Keratinocyte (primary cell): Measurements from ENCODE around the gene TCP10L. TPM values are rescaled to one million over a fixed set of nuclear protein-coding genes. Genes with fewer than 3 reads are reported as not detected.

Source experiments
- DNase-seq: peaks from one replicate; pipeline ENCODE4 v3.0.0-alpha.2; 2011; ENCODE audit warnings: low read depth, missing footprints, low spot score
- FAIRE-seq: peaks from 2 replicates; lab custom pipeline; 2011; peaks lifted over from hg19 to GRCh38; lab: Jason Lieb, UNC
- H2AFZ ChIP-seq: 2 replicates; pipeline ENCODE4 v1.6.0; 2012; ENCODE audit warnings: low read length, control low read depth, inconsistent platforms; ENCODE audit not compliant: control insufficient read depth
- H3K27ac ChIP-seq: 2 replicates; pipeline ENCODE4 v1.5.1; 2011; ENCODE audit warnings: low read length; ENCODE audit not compliant: control insufficient read depth, insufficient read depth
- H3K27me3 ChIP-seq: 3 replicates; pipeline ENCODE4 v1.6.0; 2011; ENCODE audit warnings: low read length; ENCODE audit not compliant: control insufficient read depth, insufficient read depth; ENCODE audit errors: extremely low read depth
- H3K36me3 ChIP-seq, 2 experiments: 2 replicates in 1 of 2; 3 replicates in 1 of 2; pipeline ENCODE4 v1.5.1; 2011; ENCODE audit warnings: low read length in 2 of 2, mild to moderate bottlenecking in 1 of 2; ENCODE audit not compliant: control insufficient read depth in 2 of 2, insufficient read depth in 2 of 2; ENCODE audit errors: extremely low read depth in 1 of 2
- H3K4me1 ChIP-seq: 3 replicates; pipeline ENCODE4 v1.5.1; 2011; ENCODE audit warnings: low read length; ENCODE audit not compliant: control insufficient read depth, insufficient read depth; ENCODE audit errors: extremely low read depth
- H3K4me2 ChIP-seq: 3 replicates; pipeline ENCODE4 v1.6.0; 2011; ENCODE audit warnings: low read depth, low read length; ENCODE audit not compliant: control insufficient read depth, insufficient read depth; ENCODE audit errors: extremely low read depth
- H3K4me3 ChIP-seq, 3 experiments: fragments of 200-600 bp in 1 of 3; sonication (generic) in 1 of 3; 2 replicates in 2 of 3; 3 replicates in 1 of 3; pipeline ENCODE4 v1.5.1; 2011 to 2016; ENCODE audit warnings: low read length in 3 of 3, mild to moderate bottlenecking in 3 of 3, control low read depth in 2 of 3, inconsistent platforms in 1 of 3, low read depth in 1 of 3, mixed read lengths in 1 of 3, mixed run types in 1 of 3, moderate library complexity in 1 of 3; ENCODE audit not compliant: control insufficient read depth in 2 of 3, insufficient read depth in 2 of 3; ENCODE audit errors: extremely low read depth in 1 of 3
- H3K79me2 ChIP-seq: 2 replicates; pipeline ENCODE4 v1.6.0; 2012; ENCODE audit warnings: low read length; ENCODE audit not compliant: control insufficient read depth, insufficient read depth
- H3K9ac ChIP-seq: 3 replicates; pipeline ENCODE4 v1.6.0; 2011; ENCODE audit warnings: low read length; ENCODE audit not compliant: control insufficient read depth, insufficient read depth; ENCODE audit errors: extremely low read depth
- H3K9me1 ChIP-seq: 3 replicates; pipeline ENCODE4 v1.6.0; 2011; ENCODE audit warnings: low read length; ENCODE audit not compliant: control insufficient read depth, insufficient read depth; ENCODE audit errors: extremely low read depth
- H3K9me3 ChIP-seq: 2 replicates; pipeline ENCODE4 v1.5.1; 2012; ENCODE audit warnings: low read depth, low read length; ENCODE audit not compliant: control insufficient read depth
- H4K20me1 ChIP-seq: 3 replicates; pipeline ENCODE4 v1.6.0; 2011; ENCODE audit warnings: low read length; ENCODE audit not compliant: control insufficient read depth, insufficient read depth; ENCODE audit errors: extremely low read depth
- EZH2 ChIP-seq: IDR thresholded peaks from one replicate; pipeline ENCODE4 v1.6.1; 2012; ENCODE audit warnings: inconsistent platforms, mild to moderate bottlenecking, low read length, moderate library complexity
- dilution Hi-C: fragments of 300-500 bp; cut with MboI; formaldehyde crosslinking; loops from one replicate; pipeline ENCODE4 v1.7.0; 2020; ENCODE audit warnings: low sequenced_read_pairs; ENCODE audit not compliant: extremely low pct_ligation_motif_present
- polyA plus RNA-seq, 5 experiments: library from polyadenylated mRNA; depleted of rRNA in 3 of 5; stranded (reverse) in 3 of 5; stranded (forward) in 1 of 5; unstranded in 1 of 5; fragments of >200 nt; gene quantifications; 1 replicate in 1 of 5; 2 replicates in 3 of 5; 3 replicates in 1 of 5; pipeline versions ENCODE4 v1.2.1 to v1.2.3, GENCODE V29; 2011 to 2012; ENCODE audit warnings: missing spikeins in 2 of 5, low read depth in 1 of 5, low replicate concordance in 1 of 5
- TF ChIP-seq, protein P1 (sequence below), 3 experiments: IDR thresholded peaks in 1 of 3; conservative IDR thresholded peaks in 1 of 3; optimal IDR thresholded peaks in 1 of 3; 2 replicates in 2 of 3; 3 replicates in 1 of 3; pipeline versions ENCODE3 to v1.5.1; 2011; ENCODE audit warnings: low read length in 3 of 3, mild to moderate bottlenecking in 3 of 3, moderate library complexity in 2 of 3, control low read depth in 1 of 3, inconsistent platforms in 1 of 3; ENCODE audit not compliant: insufficient read depth in 2 of 3; ENCODE audit errors: extremely low read depth in 1 of 3

The TCP10L gene
- polyA plus RNA-seq, 1 donor (not counting 4 experiments of a cell fraction or from before 2014, with no cell fraction given) = 0.25 TPM

DNA sequence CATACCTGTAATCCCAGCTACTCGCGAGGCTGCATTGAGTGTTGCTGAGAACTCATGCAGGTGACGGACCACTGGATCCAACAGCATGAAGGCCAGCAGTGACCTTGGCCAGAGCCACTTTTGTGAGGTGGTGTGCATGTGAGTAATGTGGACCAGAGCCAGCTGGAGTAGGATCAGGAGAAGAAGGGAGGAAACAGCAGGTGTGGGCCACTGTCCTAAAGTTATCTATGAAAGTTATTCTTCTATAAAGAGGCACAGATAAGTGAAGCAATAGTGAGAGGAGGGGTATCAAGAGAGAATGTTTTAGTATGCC lies 47.8 kb downstream of the TCP10L start:
- TF ChIP-seq, protein P1, sequence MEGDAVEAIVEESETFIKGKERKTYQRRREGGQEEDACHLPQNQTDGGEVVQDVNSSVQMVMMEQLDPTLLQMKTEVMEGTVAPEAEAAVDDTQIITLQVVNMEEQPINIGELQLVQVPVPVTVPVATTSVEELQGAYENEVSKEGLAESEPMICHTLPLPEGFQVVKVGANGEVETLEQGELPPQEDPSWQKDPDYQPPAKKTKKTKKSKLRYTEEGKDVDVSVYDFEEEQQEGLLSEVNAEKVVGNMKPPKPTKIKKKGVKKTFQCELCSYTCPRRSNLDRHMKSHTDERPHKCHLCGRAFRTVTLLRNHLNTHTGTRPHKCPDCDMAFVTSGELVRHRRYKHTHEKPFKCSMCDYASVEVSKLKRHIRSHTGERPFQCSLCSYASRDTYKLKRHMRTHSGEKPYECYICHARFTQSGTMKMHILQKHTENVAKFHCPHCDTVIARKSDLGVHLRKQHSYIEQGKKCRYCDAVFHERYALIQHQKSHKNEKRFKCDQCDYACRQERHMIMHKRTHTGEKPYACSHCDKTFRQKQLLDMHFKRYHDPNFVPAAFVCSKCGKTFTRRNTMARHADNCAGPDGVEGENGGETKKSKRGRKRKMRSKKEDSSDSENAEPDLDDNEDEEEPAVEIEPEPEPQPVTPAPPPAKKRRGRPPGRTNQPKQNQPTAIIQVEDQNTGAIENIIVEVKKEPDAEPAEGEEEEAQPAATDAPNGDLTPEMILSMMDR (optimal IDR thresholded peaks at IDR 0.05 in 1 of 3, IDR thresholded peaks at IDR 0.05 in 1 of 3, conservative IDR thresholded peaks at IDR 0.05 in 1 of 3; ENCODE audit: extremely low read depth in 1 of 3, insufficient read depth in 2 of 3, low read length in 3 of 3) = no peak
- TF ChIP-seq EZH2 = no peak
- no peak for FAIRE-seq
- no peaks in the 10 kb centered on the region for H3K27me3 ChIP-seq

DNA sequence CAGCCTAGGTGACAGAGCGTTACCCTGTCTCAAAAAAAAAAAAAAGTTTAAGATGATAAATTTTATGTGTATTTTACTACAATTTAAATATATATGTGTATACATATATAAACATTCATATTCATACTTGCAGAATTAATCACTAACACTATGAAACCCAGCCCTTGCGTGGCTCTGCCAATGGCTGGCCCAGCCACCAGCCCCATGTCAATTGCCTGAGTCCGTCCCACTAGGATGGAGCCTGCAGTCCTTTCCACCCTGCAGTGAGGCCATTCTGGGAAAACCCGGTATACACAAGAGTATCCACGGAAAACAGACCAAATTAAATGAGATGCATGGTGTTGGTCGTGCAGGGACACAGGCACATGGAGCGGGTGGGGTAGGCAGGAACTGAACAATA lies 49.7 kb downstream of the TCP10L start:
- H3K4me1 ChIP-seq = peaks cover 4% of the 10 kb centered on the region
- H2AFZ ChIP-seq = no peak overlapping the region
- no peaks in the 10 kb centered on the region for H3K9me1 ChIP-seq
- dilution Hi-C loops = no loop called here
- no peak for DNase-seq
- no peaks in the 10 kb centered on the region for H3K79me2 ChIP-seq
- no peaks in the 10 kb centered on the region for H3K36me3 ChIP-seq
- no peak overlapping the region for H3K9ac ChIP-seq
- TF ChIP-seq, protein P1 (optimal IDR thresholded peaks at IDR 0.05 in 1 of 3, IDR thresholded peaks at IDR 0.05 in 1 of 3, conservative IDR thresholded peaks at IDR 0.05 in 1 of 3; ENCODE audit: extremely low read depth in 1 of 3, insufficient read depth in 2 of 3, low read length in 3 of 3) = no peak
- no peak for TF ChIP-seq EZH2
- H3K4me3 ChIP-seq = no peak overlapping the region
- H3K9me3 ChIP-seq = no peaks in the 10 kb centered on the region
- H3K27me3 ChIP-seq = no peaks in the 10 kb centered on the region
- no peaks in the 10 kb centered on the region for H4K20me1 ChIP-seq
- no peak overlapping the region for H3K27ac ChIP-seq
- H3K4me2 ChIP-seq = no peak overlapping the region
- no peak for FAIRE-seq

More for the DNA sequence above, 47.8 kb downstream of the TCP10L start:
- no peak overlapping the region for H3K4me3 ChIP-seq
- H3K4me2 ChIP-seq = no peak overlapping the region
- H4K20me1 ChIP-seq = no peaks in the 10 kb centered on the region
- H3K9me3 ChIP-seq = no peaks in the 10 kb centered on the region
- no peak overlapping the region for H3K27ac ChIP-seq
- no peaks in the 10 kb centered on the region for H3K4me1 ChIP-seq
- DNase-seq = no peak
- H3K36me3 ChIP-seq = no peaks in the 10 kb centered on the region
- H2AFZ ChIP-seq = no peak overlapping the region
- no peak overlapping the region for H3K9ac ChIP-seq
- dilution Hi-C loops = no loop called here
- no peaks in the 10 kb centered on the region for H3K9me1 ChIP-seq
- H3K79me2 ChIP-seq = no peaks in the 10 kb centered on the region
